Right lung (tissue), 5 donors: Measurements from ENCODE around the gene APBA2. TPM values are rescaled to one million over a fixed set of nuclear protein-coding genes. Genes with fewer than 3 reads are reported as not detected.

Experiments used
- DNase-seq, 2 donors: peaks; one replicate each; pipeline ENCODE4 v3.0.0-alpha.2; 2013
- polyA plus RNA-seq, 5 donors: library from polyadenylated mRNA; unstranded; fragments of 120-200 nt; gene quantifications; one replicate each; pipeline versions ENCODE4 v1.2.1 to v1.2.3, GENCODE V29; 2013; ENCODE audit warnings: inconsistent platforms in 1 of 5, low replicate concordance in 1 of 5; ENCODE audit not compliant: insufficient read length in 5 of 5, insufficient read depth in 1 of 5

The APBA2 gene
- polyA plus RNA-seq, 5 donors: 8.5 to 14.6 (median 11.5) TPM

- no peak for DNase-seq
Observed at GRCh38 chr15:29116970-29117700, 231.4 kb downstream of the APBA2 start.

DNA sequence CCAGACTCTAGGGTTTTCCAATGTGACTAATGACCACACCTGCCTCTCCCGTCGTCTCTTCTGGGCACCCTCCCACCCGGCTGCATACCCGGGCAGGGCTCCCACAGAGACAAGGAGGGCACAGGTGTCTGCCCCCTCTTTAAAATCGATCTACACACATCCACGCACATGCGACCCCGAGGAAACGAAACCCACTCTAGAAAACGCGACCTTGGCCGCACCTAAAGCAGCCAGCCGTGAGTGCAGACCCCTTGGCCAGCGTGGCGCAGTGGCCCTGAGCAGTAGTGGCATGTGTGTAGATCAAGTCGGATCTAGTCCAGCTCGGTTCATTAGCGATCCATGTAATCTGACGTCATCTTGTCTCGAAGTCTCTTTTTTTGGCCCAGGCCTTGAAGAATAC is 232.0 kb downstream of the APBA2 start:
- no peak for DNase-seq

GRCh38 chr15:29119847-29120246 is 234.1 kb downstream of the APBA2 start:
- DNase-seq: no peak

- no peak for DNase-seq
Observed at GRCh38 chr15:29120593-29121368, 235.0 kb downstream of the APBA2 start.

DNA sequence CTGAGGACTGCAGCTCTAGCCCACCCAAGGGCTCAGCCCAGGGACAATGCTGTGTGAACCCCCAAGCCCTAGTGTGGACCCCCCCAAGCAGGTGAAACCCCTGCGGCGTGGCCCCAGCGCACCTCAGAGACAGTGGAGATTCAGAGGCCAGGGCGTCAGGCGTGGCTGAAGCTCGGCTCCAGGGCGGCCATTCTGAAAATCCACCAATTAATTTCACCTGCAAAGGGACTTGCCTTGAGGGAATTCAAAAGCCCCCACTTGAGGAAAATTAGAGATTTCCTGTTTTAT is 235.5 kb downstream of the APBA2 start:
- no peak for DNase-seq

DNA sequence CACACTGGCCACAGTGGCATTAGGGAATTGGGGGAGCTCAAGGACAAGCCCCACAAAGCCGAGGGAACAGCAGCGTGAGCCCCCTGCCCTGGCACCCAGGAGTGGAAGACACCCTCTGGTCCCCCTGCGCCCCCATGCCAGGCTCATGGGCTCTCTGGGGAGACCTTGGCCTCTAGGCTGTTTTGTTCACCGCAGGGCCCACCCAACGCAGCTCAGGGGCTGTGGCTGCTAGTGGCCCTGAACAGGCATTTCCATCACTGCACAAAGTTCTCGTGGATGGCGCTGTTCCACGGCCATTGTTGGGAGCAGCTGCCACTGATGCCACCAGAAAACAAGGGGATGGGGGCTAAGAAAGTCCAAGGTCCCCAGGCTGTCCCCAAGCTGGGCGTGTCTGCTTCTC is 236.1 kb downstream of the APBA2 start:
- no peak for DNase-seq

DNA sequence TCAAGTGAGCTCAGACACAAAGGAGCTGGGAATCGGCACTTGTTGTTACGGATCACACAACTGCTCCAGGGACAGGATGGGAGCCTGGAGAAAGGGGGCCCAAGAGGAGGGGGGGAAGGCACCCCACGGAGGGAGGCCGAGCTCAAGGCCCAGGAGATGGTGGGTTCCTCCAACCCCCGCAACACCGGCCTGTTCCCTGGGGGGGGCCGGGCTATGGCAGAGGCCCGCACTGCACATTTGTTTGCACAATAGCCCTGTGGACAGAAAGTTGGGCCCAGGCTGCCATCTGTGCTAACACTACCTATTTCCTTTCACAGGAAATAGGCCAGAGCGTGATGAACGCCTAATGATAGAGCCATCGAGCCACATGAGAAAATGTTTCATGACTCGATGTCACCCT is 236.7 kb downstream of the APBA2 start:
- DNase-seq: no peak

- no peak for DNase-seq
Observed at GRCh38 chr15:29123171-29123570, 237.4 kb downstream of the APBA2 start.

DNA sequence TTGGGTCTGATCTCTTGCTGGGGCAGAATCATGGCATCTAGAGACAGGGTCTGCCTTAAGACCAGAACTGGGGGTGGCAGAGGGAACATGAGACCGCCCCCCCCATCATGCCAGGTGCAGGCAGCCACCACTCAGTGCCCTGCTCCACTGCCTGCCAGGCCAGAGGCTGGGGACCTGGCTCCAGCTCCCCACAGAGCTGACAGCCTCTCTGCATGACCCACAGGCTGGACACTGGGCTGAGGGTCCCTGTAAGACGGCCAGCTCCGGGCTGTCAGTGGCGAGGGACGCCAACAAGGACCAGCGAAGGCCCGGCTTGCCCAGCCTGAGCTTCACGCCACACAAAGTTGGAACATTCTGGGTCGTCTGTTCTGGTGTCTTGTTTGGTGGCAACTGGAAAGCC is 238.2 kb downstream of the APBA2 start:
- DNase-seq: no peak

DNA sequence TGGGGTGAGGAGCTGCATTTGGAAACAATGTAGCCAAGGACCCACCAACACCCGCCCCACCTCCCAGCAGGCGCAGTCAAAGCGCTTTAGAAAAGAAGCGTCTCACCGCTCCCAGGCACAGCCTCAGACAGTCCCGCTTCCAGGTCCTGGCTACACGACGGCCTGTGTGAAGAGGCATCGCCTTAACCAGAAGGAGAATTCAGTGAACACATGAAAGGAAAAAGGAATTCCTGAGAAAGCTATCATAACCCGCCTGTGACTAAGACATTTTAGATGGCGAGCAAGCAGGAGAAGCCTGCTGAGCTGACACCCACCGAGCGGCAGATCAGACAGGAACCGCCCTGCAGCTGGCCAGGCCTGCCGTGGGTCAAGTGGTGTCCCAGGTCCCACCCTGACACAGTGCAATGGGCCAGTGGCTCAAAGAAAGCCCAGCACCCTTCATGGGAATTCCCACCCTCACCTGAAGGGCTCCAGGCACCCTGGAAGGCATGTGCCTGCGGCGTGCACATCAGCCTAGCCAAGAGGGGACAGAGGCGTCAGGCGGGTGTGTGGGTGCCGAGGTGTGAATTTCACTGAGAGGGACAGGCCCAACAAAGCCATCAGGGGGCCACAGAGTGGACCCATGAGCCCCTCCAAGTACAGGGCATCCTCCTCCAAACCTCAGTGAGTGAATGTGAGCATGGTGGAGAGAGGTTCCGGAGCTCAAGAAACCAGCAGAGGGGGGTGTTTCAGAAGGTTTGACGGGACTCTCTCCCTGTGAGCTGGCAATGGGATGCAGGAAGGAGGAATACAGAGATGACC is 239.0 kb downstream of the APBA2 start:
- DNase-seq: no peak

DNA sequence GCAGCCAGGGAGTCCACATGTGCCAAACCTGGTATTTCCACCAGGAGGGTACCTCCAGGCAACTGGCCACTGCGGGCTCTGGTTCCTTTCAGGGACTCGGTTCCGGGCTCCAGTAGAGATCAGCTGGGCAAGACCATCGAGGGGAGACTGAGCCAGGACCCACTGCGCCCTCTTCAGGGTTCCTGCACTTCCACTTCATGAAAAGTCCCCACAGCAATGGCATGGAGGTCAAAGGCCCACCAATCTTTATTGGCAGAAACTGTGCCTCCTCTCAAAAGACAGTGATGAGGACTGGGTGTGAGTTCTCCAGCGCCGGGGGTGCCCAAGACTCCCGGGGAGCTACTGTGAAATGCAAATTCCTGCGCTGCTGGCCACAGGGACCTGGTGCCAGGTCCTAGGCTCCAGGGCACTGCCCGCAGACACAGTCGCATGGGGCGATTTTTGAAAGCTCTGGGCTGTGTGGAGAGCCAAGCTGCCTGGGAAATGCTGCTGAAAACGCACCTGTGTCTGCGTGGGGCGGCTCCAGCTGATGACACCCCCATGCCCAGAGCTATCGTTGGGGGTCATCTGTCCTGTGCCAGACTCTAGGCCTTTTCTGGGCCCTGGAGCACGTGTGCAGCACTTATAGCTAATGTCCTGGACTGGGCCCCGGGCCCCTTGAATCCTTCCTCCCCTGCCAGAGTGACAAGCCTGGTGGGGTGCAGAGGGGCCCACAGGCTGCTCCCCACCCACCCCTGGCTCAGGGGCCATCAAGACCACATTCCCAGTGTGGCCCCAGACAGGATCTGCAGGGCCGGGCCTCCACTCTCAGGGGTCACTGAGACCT is 239.8 kb downstream of the APBA2 start:
- no peak for DNase-seq

GRCh38 chr15:29126208-29126536 is 240.4 kb downstream of the APBA2 start:
- DNase-seq: no peak

DNA sequence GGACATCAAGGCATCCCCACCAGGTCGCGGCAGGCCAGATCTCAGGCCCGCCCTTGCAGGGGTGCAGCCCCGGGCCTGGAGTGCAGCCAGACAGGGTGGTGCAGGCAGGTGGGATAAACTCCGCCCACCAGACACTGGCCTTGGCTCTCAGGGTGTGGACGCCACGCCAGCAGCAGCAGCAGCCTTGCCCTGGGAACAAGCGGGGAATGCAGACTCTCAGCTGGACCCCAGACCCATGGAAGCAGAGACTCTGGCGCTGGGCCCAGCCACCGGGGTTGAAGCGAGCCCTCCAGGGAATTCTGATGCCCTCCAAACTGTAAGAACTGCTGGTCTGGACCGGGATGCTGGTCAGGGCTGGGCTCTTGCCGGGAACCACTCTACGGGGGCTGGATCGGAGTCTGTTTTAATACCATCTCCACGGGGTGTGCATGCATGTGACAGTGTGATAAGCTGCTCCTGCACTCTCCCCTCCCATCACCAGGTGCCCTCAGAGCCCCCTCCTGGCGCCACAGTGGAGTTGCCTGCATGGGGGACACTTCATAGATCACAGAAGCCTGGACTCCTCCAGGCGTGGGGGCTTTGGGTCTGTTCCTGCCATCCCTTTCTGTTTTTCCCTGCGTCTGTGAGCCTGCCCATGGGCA is 241.2 kb downstream of the APBA2 start:
- no peak for DNase-seq

DNA sequence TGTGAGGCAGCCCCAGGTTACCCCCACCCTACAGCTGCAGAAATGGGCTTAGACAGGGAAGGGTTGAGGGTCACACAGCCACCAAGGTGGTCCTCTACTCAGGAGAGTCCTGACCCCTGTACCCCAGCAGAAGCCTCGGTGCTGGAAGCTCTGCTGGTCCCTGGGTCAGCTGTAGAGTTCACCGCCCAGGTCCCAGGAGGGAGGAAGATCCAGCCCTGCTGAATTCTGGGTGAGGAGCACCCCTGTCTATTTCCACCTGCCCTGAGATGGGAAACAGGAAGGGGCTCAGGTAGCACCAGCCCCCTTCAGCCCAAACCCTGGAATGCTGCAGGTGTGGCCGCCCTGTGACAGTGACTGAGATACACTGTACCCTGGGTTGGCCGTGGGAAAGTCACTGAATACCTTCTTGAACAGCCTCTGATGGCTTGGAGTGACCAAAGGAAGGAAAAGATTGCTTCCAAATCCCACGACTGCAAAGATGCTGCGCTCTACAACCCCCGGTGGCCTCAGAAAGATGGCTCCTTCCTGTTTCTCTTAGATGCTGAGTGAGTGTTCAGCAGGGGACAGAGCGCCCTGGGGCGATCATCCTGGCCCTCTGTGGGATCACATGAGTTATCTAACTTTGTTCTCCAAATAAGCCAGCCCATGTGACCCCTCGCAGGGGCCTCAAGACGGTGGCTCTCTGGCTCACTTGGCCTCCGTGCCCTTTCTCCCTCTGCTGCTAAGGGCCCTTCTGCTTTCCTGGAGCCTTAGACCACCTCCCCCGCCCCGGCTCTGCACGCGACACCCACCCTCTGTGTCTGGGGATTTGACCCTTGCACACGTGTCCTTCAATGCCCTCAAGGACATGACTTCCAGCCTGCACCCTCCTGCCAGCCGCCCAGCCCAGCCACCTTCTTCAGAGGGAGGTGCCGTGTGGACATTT is 242.0 kb downstream of the APBA2 start:
- no peak for DNase-seq

DNA sequence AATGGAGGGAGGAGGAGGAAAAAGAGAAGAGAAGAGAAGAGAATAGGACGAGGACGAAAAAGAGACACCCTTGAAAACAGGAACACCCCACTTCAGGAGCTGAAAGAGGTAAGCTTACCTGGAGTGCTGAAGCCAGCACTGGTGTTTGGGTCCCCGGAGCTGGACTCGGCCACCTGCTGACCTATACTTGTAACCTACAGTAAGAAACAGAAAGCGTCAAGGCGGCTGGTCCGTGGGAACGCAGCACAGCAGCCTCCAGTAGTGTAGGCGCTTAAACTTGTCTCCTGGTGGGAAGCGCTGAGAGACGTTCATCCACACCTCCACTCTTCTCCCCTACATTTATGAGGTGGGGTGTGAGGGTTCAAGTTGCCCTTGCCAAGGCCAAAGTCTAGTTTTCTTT is 242.9 kb downstream of the APBA2 start:
- DNase-seq: no peak

DNA sequence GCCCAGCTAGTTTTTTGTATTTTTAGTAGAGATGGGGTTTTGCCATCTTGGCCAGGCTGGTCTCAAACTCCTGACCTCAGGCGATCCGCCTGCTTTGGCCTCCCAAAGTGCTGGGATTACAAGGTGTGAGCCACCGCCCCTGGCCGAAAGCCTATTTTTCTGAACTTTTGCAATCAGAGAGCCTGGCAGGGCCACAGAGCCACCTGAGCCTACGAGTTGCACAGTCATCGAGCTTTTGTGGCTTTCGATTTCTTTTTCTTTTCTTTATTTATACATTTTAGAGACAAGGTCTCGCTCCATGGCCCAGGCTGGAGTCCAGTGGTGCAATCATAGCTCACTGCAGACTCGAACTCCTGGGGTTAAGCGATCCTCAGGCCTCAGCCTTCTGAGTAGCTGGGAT is 243.4 kb downstream of the APBA2 start:
- DNase-seq: no peak

DNA sequence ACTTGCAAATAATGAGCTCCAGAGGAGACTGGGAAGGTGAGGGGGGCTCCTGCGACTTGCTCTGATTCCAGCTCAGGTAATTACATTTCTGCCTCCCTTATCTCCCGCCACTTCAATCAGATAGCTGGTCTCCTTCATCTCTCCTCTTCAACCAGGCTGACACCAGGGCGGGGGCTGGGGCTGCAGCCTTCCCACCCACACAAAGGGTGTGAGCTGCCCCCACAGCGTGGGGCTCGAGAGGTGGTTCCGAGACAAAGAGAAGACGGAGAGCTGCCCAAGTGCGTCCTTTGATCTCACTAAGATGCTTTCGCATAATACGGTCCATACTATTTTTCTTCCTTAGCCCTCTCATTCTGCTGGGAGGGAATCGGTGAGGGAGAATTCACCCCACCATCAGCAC is 244.2 kb downstream of the APBA2 start:
- no peak for DNase-seq

DNA sequence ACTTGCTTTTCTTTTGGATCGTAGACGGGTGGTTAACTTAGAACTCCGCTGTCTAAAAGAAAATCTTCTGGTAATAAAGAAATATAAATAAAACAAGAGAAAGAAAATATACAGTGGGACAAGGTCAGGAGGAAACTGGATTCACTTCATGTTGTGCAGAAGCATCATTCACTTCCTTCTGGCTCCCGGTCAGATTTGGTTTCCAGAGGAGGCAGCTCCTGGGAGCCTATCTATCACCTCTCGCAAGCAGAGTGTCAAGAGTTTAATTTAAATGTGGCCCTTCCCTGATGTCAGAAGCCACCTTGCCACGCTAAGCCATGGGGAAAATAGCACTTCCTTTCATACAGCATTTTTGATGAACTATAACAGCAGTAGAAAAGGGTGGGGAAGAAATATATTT is 244.7 kb downstream of the APBA2 start:
- DNase-seq: no peak

DNA sequence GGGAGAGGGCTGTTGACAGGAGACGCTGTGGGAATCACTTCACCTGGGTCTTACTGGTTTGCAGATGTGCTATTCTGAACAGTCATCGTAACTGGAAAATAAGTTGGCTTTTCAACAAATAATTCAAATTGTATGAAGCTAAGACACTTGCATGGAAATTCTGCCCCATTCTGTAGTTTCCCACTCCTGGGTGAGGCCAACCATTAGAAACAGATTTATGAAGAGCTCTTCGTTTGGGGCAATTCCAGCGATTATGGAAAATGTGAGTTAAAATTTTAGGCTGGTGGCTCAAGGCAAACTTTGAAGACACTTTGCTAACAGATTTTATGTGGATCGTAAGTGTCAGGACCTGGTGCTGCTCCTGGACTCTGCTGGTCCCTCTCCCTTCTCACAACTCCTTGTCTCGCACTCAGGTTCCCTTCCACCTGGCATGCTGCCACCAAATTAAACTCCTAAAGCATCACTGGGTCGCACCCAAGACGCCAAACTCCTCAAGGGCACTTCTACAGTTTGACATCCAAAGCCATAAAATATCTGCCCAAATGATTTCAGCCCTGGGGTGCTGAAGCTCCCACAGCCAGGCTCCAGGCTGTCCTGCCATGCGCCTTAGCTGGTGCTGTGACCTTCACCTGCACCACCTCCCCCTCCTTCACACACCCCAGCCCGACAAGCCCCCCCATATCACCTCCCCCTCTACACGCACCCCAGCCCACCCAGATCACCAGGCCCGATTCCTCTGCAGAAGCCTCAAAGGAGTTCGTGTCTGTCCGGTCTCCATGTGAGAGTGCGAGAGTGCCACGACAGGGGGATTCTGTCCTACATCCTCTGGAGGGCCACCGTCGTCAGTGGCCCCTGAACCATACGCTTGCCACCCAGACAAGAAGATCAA is 245.4 kb downstream of the APBA2 start:
- no peak for DNase-seq
